Measurements from ENCODE around the gene HMGN4. TPM values are rescaled to one million over a fixed set of nuclear protein-coding genes. Genes with fewer than 3 reads are reported as not detected.

Gene HMGN4
- total RNA-seq, 1 donor from 2014 or later, result 49.4 TPM

DNA sequence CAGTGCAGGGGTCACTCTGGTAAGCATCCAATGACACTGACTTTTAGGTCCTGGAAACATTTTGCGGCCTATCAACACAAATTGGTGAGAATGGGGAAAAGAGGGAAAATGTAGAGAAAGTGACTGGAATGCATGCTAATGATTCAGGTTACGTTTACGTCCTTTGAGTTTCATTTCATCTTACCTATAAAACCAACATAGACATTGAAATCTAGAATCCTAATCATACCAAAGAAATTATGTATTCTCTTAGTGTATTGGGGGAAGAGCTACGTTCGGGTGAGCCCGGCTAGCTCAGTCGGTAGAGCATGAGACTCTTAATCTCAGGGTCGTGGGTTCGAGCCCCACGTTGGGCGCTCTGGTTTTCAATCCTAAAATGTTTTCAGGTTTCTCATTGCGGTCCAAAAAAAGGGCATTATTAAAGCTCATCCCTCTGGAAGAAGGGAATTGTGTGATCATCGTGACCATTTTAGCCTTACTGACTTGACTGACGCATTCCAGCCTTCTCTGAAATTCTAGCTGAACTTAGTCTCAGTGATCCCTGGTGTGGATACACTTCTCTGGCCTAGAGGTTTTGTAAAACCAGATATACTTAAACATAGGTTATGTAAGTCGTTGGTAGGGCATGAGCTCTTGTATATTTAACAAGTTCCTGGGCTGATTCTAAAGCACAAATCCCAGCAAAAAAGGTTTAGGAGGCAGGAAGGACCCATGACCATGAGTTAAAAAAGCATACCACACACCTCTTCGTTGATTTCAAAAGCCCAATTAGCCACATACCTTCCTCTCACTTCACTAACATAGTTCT lies 18.3 kb downstream of the HMGN4 start:
- Mint-ChIP-seq H3K9me3 (ENCODE audit: unreplicated experiment) (no peaks in the 10 kb centered on the region), H3K27me3 (ENCODE audit: low read depth, unreplicated experiment) (no peaks in the 10 kb centered on the region), H3K4me3 (ENCODE audit: unreplicated experiment) (no peak overlapping the region), H3K4me1 (ENCODE audit: low read depth, unreplicated experiment) (peaks cover 4% of the 10 kb centered on the region), H3K27ac (ENCODE audit: unreplicated experiment) (peak overlapping the region; percentile 67), H3K36me3 (ENCODE audit: low read depth, unreplicated experiment) (no peaks in the 10 kb centered on the region)
- TF ChIP-seq, protein P1, sequence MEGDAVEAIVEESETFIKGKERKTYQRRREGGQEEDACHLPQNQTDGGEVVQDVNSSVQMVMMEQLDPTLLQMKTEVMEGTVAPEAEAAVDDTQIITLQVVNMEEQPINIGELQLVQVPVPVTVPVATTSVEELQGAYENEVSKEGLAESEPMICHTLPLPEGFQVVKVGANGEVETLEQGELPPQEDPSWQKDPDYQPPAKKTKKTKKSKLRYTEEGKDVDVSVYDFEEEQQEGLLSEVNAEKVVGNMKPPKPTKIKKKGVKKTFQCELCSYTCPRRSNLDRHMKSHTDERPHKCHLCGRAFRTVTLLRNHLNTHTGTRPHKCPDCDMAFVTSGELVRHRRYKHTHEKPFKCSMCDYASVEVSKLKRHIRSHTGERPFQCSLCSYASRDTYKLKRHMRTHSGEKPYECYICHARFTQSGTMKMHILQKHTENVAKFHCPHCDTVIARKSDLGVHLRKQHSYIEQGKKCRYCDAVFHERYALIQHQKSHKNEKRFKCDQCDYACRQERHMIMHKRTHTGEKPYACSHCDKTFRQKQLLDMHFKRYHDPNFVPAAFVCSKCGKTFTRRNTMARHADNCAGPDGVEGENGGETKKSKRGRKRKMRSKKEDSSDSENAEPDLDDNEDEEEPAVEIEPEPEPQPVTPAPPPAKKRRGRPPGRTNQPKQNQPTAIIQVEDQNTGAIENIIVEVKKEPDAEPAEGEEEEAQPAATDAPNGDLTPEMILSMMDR (IDR thresholded peaks at IDR 0.05; ENCODE audit: insufficient read depth, low read depth, low read length), result no peak
- TF ChIP-seq EZH2 (IDR thresholded peaks at IDR 0.05; ENCODE audit: insufficient read depth, low read length), result no peak
- Histone ChIP-seq H3K36me3 (ENCODE audit: insufficient read depth, low read length) (no peaks in the 10 kb centered on the region), H3K79me2 (ENCODE audit: insufficient read depth, low read length) (no peaks in the 10 kb centered on the region), H3K27me3 (ENCODE audit: insufficient read depth, low read length) (no peaks in the 10 kb centered on the region), H3K4me3 (ENCODE audit: insufficient read depth, low read depth, low read length) (peak overlapping the region; percentile 63), H3K27ac (ENCODE audit: low read depth, low read length) (peak overlapping the region; percentile 1), H3K4me2 (ENCODE audit: low read length) (peak overlapping the region; percentile 86), H3K9ac (ENCODE audit: low read length) (no peak overlapping the region), H3K4me1 (ENCODE audit: insufficient read depth, low read length) (peaks cover 6% of the 10 kb centered on the region), H2AFZ (ENCODE audit: low read depth, low read length) (peak overlapping the region; percentile 43), H3K9me3 (ENCODE audit: insufficient read depth, low read depth, low read length) (no peaks in the 10 kb centered on the region), H4K20me1 (ENCODE audit: insufficient read depth, low read length) (no peaks in the 10 kb centered on the region)
- FAIRE-seq (peak; percentile 77), DNase-seq (ENCODE audit: low read depth) (peak; percentile 91)

DNA sequence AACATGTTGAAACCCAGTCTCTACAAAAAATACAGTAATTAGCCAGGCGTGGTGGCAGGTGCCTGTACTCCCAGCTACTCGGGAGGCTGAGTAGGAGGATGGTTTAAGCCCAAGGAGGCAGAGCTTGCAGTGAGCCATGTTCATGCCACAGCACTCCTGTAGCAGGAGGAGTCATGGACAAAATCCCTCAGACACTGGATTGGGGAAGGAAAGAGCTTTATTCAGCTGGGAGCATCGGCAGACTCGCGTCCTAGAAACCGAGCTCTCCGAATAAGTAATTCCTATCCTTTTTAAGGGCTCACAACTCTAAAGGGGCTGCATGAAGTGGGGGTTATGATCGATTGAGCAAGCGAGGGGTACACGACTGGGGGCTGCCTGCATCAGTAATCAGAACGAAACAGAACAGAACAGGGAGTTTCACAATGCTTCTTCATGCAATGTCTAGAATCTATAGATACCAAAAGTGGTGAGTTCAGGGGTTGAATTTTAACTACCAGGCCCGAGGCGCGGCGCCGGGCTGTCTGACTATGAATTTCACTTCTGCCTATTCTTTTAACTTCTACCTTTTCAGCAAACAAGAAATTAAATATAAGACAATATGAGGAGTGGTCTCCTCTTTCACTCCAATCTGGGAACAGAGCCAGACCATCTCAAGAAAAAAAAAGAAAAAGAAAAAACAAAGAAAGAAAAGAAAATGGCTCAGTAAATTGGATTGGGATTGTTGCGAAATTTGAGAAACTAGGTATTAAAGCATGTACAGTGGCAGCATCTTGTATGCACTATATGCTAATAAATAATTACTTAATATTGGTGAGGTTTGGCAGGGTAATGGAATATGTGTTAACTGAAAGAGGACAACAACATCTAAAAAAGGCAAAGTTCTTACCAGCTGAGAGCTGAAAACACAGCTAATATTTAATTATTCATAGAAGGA lies 23.6 kb downstream of the HMGN4 start:
- Histone ChIP-seq H3K4me1 (ENCODE audit: insufficient read depth, low read length) (no peaks in the 10 kb centered on the region), H3K36me3 (ENCODE audit: insufficient read depth, low read length) (no peaks in the 10 kb centered on the region), H3K4me3 (ENCODE audit: insufficient read depth, low read depth, low read length) (no peak overlapping the region), H3K79me2 (ENCODE audit: insufficient read depth, low read length) (no peaks in the 10 kb centered on the region), H2AFZ (ENCODE audit: low read depth, low read length) (no peak overlapping the region), H3K27ac (ENCODE audit: low read depth, low read length) (no peak overlapping the region), H3K4me2 (ENCODE audit: low read length) (no peak overlapping the region), H3K9me3 (ENCODE audit: insufficient read depth, low read depth, low read length) (no peaks in the 10 kb centered on the region), H3K27me3 (ENCODE audit: insufficient read depth, low read length) (no peaks in the 10 kb centered on the region), H3K9ac (ENCODE audit: low read length) (no peak overlapping the region), H4K20me1 (ENCODE audit: insufficient read depth, low read length) (no peaks in the 10 kb centered on the region)
- Mint-ChIP-seq H3K9me3 (ENCODE audit: unreplicated experiment) (no peaks in the 10 kb centered on the region), H3K27me3 (ENCODE audit: low read depth, unreplicated experiment) (peaks cover 2% of the 10 kb centered on the region), H3K27ac (ENCODE audit: unreplicated experiment) (no peak overlapping the region), H3K4me1 (ENCODE audit: low read depth, unreplicated experiment) (peaks cover 2% of the 10 kb centered on the region), H3K4me3 (ENCODE audit: unreplicated experiment) (no peak overlapping the region), H3K36me3 (ENCODE audit: low read depth, unreplicated experiment) (no peaks in the 10 kb centered on the region)
- FAIRE-seq (no peak), DNase-seq (ENCODE audit: low read depth) (no peak)
- TF ChIP-seq, protein P1 (IDR thresholded peaks at IDR 0.05; ENCODE audit: insufficient read depth, low read depth, low read length), result no peak
- TF ChIP-seq EZH2 (IDR thresholded peaks at IDR 0.05; ENCODE audit: insufficient read depth, low read length), result no peak
